22Rv1 (cell line): Measurements from ENCODE around the gene CLN5.

Experiments used
- CTCF ChIP-seq: fragments of 450-650 bp; IDR thresholded peaks from 2 replicates; pipeline ENCODE4 v1.5.1; 2017; ENCODE audit warnings: mild to moderate bottlenecking
- ZFX ChIP-seq: fragments of 450-650 bp; IDR thresholded peaks from 2 replicates; pipeline ENCODE4 v1.6.1; 2017; ENCODE audit warnings: antibody characterized with exemption, borderline replicate concordance

GRCh38 chr13:76991796-76992547 is at the start of gene CLN5:
- no peak for TF ChIP-seq CTCF
- TF ChIP-seq ZFX: no peak
